Dendritic cell treated with granulocyte-macrophage colony-stimulating factor and Interleukin-4, amounts not matched to agents 40 ng/mL and 50 ng/mL, for 4 days (primary cell): ENCODE data around the gene MSL2.
"Not testable (repeated sequence)": the region's sequence is repeated elsewhere in the genome, so short reads cannot be mapped to it uniquely, and the experiment has no call there.

Source experiments
- H3K27ac Mint-ChIP-seq: one replicate; pipeline ENCODE4 v1.8.0; 2022; ENCODE audit warnings: mild to moderate bottlenecking, mixed read lengths
- H3K27me3 Mint-ChIP-seq: one replicate; pipeline ENCODE4 v1.8.0; 2022; ENCODE audit warnings: mild to moderate bottlenecking, mixed read lengths
- H3K36me3 Mint-ChIP-seq: one replicate; pipeline ENCODE4 v1.8.0; 2022; ENCODE audit warnings: low read depth, mixed read lengths
- H3K4me1 Mint-ChIP-seq: one replicate; pipeline ENCODE4 v1.8.0; 2022; ENCODE audit warnings: low read depth, mixed read lengths
- H3K4me3 Mint-ChIP-seq: one replicate; pipeline ENCODE4 v1.8.0; 2022; ENCODE audit warnings: mild to moderate bottlenecking, moderate library complexity, mixed read lengths
- H3K9me3 Mint-ChIP-seq: one replicate; pipeline ENCODE4 v1.8.0; 2022; ENCODE audit warnings: mixed read lengths
- intact Hi-C: fragments of 100-400 bp; cut with micrococcal nuclease; formaldehyde crosslinking; loops from one replicate; pipeline ENCODE4 v1.15.0; 2022

Gene MSL2

DNA sequence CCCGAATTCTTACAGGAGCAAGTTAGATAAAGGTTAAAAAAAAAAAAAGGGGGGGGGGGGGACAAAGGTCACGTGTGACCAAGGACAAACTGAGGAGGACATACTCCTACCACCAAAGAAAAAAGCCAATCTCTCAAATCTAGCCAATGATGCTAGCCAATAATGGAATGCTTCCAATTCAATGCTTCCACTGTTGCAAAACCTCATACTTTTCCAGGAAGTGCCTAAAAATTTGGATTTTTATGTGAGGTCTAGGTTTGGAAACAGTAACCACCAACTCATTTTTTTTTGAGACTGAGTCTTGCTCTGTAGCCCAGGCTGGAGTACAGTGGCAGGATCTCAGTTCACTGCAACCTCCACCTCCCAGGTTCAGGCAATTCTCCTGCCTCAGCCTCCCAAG is 11.4 kb downstream of the MSL2 start:
- Mint-ChIP-seq H3K27ac (no peak overlapping the region), H3K4me3 (no peak overlapping the region), H3K36me3 (no peaks in the 10 kb centered on the region), H3K27me3 (no peaks in the 10 kb centered on the region), H3K9me3 (no peaks in the 10 kb centered on the region), H3K4me1 (peaks cover 69% of the 10 kb centered on the region)
- intact Hi-C loops = no loop called here

- Mint-ChIP-seq H3K9me3 (no peaks in the 10 kb centered on the region), H3K27me3 (no peaks in the 10 kb centered on the region), H3K4me1 (peaks cover 49% of the 10 kb centered on the region), H3K27ac (no peak overlapping the region), H3K36me3 (no peaks in the 10 kb centered on the region), H3K4me3 (no peak overlapping the region)
- intact Hi-C loops = loop anchor here (2.0 kb wide), 1 partner anchor 13 kb away; no protein-coding TSS in a partner anchor
Observed at GRCh38 chr3:136181741-136182140, 14.4 kb downstream of the MSL2 start.

GRCh38 chr3:136177876-136178275 is 18.3 kb downstream of the MSL2 start:
- no peak overlapping the region for H3K27ac Mint-ChIP-seq
- no peaks in the 10 kb centered on the region for H3K27me3 Mint-ChIP-seq
- H3K4me3 Mint-ChIP-seq = no peak overlapping the region
- intact Hi-C loops = no loop called here
- no peaks in the 10 kb centered on the region for H3K36me3 Mint-ChIP-seq
- peaks cover 34% of the 10 kb centered on the region for H3K4me1 Mint-ChIP-seq
- H3K9me3 Mint-ChIP-seq = no peaks in the 10 kb centered on the region

DNA sequence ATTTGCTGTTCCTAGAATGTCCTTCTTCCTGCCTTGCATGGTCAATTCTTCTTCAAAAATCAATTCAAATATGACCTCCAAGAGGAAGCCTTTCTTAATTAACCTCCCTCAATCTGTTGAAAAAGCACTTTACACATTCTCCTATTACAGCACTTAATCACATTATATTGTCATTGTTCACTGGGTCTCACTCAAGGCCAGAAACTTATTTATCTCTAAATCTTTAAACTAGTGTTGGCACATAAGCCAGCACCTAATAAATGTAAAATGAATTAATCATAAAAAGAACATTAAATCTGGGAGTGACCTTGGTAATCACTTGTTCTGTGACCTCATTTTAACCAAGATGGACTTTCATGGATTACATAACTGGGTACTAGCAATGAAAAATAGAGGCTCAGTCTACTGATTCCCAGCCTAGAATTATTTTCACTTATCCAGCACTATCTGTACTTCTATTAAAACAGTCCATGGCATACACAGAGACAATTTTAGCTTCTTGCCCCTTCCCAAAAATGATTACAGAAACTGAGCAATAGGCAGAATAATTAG is 22.1 kb downstream of the MSL2 start:
- no peak overlapping the region for H3K4me3 Mint-ChIP-seq
- intact Hi-C loops = no loop called here
- peaks cover 26% of the 10 kb centered on the region for H3K4me1 Mint-ChIP-seq

GRCh38 chr3:136171097-136171542 is 25.0 kb downstream of the MSL2 start:
- Mint-ChIP-seq H3K9me3 (no peaks in the 10 kb centered on the region), H3K27ac (no peak overlapping the region), H3K27me3 (no peaks in the 10 kb centered on the region), H3K4me3 (no peak overlapping the region), H3K4me1 (peaks cover 25% of the 10 kb centered on the region), H3K36me3 (no peaks in the 10 kb centered on the region)
- intact Hi-C loops = no loop called here

More for the DNA sequence above, 22.1 kb downstream of the MSL2 start:
- Mint-ChIP-seq H3K27ac (no peak overlapping the region), H3K36me3 (no peaks in the 10 kb centered on the region), H3K9me3 (no peaks in the 10 kb centered on the region), H3K27me3 (no peaks in the 10 kb centered on the region)

DNA sequence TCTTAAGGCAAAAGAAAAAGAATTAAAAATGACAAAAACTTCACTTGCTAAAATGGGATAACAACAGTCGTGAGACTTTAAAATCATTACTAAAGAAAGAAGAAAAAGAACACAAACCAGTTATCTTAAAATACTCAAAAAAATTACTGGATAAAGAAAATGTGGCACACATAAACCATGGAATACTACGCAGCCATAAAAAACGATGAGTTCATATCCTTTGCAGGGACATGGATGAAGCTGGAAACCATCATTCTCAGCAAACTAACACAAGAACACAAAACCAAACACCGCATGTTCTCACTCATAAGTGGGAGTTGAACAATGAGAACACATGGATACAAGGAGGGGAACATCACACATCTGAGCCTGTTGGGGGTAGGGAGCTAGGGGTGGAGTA is 27.9 kb downstream of the MSL2 start:
- peaks cover 32% of the 10 kb centered on the region for H3K4me1 Mint-ChIP-seq
- not testable (repeated sequence) for H3K27ac Mint-ChIP-seq, H3K27me3 Mint-ChIP-seq, H3K36me3 Mint-ChIP-seq, H3K4me3 Mint-ChIP-seq, H3K9me3 Mint-ChIP-seq
- intact Hi-C loops = loop anchor here (2.0 kb wide), 1 partner anchor 15 kb away; no protein-coding TSS in a partner anchor

DNA sequence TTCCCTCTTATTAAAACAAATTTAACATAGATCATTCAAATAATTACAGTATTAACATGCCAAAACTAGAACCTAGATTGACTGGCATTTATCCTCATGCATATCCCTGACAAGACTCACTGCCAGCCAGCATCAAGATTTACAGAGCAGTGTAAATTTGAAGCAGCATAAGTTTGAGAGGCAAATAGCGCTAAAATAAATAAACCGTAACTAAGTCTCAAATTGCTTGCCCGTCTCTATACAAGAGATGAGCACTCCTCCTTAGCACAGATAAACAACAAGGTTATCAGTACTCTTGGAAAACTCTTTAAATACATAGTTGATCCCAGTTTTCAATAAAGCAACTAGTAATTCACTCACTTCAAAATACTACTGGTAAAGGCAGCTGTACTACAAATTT is 29.6 kb downstream of the MSL2 start:
- no peaks in the 10 kb centered on the region for H3K27me3 Mint-ChIP-seq
- no peaks in the 10 kb centered on the region for H3K9me3 Mint-ChIP-seq
- intact Hi-C loops = no loop called here
- H3K4me3 Mint-ChIP-seq = no peak overlapping the region
- peaks cover 41% of the 10 kb centered on the region for H3K4me1 Mint-ChIP-seq
- peaks cover 5% of the 10 kb centered on the region for H3K36me3 Mint-ChIP-seq
- H3K27ac Mint-ChIP-seq = no peak overlapping the region

DNA sequence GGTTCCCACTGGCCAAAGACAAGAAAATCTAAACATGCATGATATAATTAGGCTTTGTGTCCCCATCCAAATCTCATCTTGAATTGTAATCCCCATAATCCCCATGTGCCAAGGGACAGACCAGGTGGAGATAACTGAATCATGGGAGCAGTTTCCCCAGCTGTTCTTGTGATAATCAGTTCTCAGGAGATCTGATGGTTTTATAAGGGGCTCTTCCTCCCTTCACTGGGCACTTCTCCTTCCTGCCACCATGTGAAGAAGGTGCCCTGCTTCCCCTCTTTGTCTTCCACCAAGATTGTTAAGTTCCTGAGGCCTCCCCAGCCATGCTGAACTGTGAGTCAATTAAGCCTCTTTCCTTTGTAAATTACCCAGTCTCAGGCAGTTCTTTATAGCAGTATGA is 32.5 kb downstream of the MSL2 start:
- peaks cover 11% of the 10 kb centered on the region for H3K36me3 Mint-ChIP-seq
- H3K27ac Mint-ChIP-seq = peak overlapping the region; percentile 43
- peaks cover 45% of the 10 kb centered on the region for H3K4me1 Mint-ChIP-seq
- intact Hi-C loops, H3K27me3 Mint-ChIP-seq, H3K9me3 Mint-ChIP-seq, H3K4me3 Mint-ChIP-seq: not testable (repeated sequence)

DNA sequence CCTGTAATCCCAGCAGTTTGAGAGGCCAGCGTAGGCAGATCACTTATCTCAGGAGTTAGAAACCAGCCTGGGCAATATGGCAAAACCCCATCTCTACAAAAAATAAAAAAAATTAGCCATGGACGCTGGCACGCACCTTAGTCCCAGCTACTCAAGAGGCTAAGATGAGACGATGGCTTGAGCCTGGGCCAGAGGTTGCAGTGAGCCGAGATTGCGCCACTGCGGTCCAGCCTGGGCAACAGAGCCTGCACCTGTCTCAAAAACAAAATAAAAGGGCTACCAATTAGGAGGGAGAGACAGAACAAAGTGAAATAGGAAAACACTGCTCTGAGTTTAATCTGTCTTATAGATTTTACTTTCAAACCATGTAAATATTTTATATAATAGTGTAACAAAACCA is 33.8 kb downstream of the MSL2 start:
- Mint-ChIP-seq H3K36me3 (peaks cover 18% of the 10 kb centered on the region), H3K4me1 (peaks cover 46% of the 10 kb centered on the region), H3K9me3 (no peaks in the 10 kb centered on the region), H3K4me3 (no peak overlapping the region), H3K27ac (no peak overlapping the region), H3K27me3 (no peaks in the 10 kb centered on the region)
- intact Hi-C loops = no loop called here

GRCh38 chr3:136161516-136161915 is 34.6 kb downstream of the MSL2 start:
- peaks cover 49% of the 10 kb centered on the region for H3K4me1 Mint-ChIP-seq
- no peak overlapping the region for H3K4me3 Mint-ChIP-seq
- no peak overlapping the region for H3K27ac Mint-ChIP-seq
- peaks cover 18% of the 10 kb centered on the region for H3K36me3 Mint-ChIP-seq
- intact Hi-C loops = no loop called here
- H3K27me3 Mint-ChIP-seq = no peaks in the 10 kb centered on the region
- H3K9me3 Mint-ChIP-seq = no peaks in the 10 kb centered on the region

DNA sequence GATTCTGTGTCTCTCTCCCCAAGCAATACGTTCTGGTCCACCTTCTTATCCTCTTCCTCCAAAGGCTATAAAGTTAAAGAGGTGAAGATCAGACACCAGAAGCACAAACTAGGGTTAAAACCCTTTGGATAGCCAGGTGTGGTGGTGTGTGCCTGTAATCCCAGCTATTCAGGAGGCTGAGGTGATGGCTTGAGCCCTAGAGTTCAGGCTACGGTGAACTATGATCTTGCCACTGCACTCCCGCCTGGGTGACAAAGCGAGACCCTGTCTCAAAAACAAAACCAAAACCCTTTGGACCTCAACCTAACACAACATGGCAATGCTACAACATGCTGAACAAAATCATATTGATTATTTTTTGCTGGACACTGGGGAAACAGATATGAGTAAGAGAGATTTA is 43.2 kb downstream of the MSL2 start:
- H3K4me3 Mint-ChIP-seq = no peak overlapping the region
- peaks cover 40% of the 10 kb centered on the region for H3K36me3 Mint-ChIP-seq

GRCh38 chr3:136152176-136152843 is 43.8 kb downstream of the MSL2 start:
- intact Hi-C loops = no loop called here
- H3K27ac Mint-ChIP-seq = no peak overlapping the region
- no peaks in the 10 kb centered on the region for H3K9me3 Mint-ChIP-seq

More for the DNA sequence above, 43.2 kb downstream of the MSL2 start:
- no peaks in the 10 kb centered on the region for H3K9me3 Mint-ChIP-seq
- no peaks in the 10 kb centered on the region for H3K27me3 Mint-ChIP-seq
- H3K4me1 Mint-ChIP-seq = peaks cover 40% of the 10 kb centered on the region
- intact Hi-C loops = no loop called here
- no peak overlapping the region for H3K27ac Mint-ChIP-seq

GRCh38 chr3:136151219-136151618 is 44.9 kb downstream of the MSL2 start:
- Mint-ChIP-seq H3K27me3 (no peaks in the 10 kb centered on the region), H3K9me3 (no peaks in the 10 kb centered on the region), H3K4me1 (peaks cover 32% of the 10 kb centered on the region), H3K27ac (no peak overlapping the region), H3K4me3 (no peak overlapping the region), H3K36me3 (peaks cover 44% of the 10 kb centered on the region)
- intact Hi-C loops = no loop called here

More at GRCh38 chr3:136152176-136152843, 43.8 kb downstream of the MSL2 start:
- Mint-ChIP-seq H3K36me3 (peaks cover 44% of the 10 kb centered on the region), H3K4me1 (peaks cover 34% of the 10 kb centered on the region), H3K27me3 (no peaks in the 10 kb centered on the region), H3K4me3 (no peak overlapping the region)

DNA sequence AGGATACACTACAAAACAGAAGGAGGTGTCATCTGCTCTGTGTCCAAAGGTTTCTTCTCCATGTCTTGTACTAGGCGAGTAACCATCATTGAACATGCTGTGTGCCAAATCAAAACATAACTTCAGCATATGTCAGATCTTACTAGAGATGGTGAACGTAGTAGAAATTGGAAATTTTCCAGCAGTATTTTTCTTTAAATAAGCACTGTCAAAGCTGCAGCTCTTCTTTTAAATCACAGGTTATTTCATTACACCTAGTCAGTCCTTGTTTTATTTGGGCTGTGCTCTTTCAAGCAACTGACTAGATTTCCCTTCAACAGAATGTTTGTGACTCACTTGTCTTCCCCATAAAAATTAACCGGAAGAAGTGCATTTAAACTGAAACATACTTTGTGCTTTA is 46.5 kb downstream of the MSL2 start:
- Mint-ChIP-seq H3K36me3 (peaks cover 49% of the 10 kb centered on the region), H3K27ac (peak overlapping the region; percentile 22), H3K4me1 (peaks cover 23% of the 10 kb centered on the region), H3K4me3 (no peak overlapping the region), H3K9me3 (no peaks in the 10 kb centered on the region), H3K27me3 (no peaks in the 10 kb centered on the region)
- intact Hi-C loops = no loop called here
